ENCODE results near the gene PINLYP.

PINLYP gene

DNA sequence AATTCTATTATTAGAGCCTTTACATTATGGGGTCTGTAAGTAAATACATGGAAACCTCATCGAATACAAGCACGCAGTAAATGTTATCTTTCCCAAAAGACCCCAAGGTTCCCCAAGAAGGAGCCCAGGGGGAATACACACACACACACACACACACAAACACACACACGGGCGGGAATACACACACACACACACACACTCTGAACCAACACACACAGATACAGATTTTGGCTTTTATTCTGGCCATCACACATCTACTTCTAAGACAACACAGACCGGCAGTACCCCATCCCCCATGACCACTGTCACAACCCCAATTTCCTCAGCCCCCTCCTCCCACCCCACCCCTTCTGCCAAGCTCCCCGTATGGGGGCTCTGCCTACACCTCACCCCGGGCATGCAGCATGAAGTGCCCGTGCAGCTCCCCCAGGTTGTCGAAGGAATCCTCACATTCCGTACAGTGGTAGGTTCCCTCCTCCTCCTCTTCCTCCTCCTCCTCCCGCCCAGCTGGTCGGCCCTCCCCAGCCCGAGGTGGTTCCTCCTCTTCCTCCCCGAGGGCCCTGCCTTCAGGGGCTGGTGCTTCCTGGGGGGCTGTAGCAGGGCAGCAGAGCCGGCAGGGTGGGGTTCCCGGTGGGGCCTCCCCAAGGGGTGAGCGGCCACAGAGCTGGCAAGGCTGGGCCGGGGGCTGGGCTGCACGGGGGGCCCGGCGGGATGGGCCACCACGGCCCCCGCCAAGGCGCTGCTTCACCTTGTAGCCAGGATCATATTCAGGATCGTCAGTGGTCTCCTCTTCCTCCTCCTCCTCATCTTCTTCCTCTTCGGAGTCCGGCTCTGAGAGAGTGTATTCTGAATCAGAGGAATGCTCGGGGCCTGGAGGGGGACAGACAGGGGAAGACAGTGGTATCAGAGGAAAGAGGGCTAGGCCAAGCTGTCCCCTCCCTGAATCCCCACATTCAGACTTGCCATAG, 31.9 kb downstream of the PINLYP start:
- no peak for DNase-seq

- no peak for DNase-seq
Measured at GRCh38 chr19:43609872-43610271, 34.3 kb downstream of the PINLYP start.

DNA sequence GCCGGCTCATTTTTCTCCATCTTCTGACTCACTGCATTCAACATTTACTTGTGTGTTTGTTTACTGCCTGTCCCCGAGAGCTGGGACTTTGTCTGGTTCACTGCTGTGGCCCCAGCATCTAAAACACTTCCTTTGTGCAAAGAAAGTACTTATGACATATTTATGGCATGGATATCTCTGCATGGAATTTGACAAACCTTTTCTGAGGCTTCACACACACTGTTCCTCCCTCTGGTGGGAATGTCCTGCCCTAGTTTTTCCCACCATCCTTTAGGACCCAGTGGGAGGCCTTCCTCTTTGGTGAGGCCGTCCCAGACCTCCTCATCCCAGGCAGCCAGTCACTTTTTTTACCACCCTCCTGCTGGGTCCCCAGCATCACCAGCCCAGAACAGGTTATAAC, 34.9 kb downstream of the PINLYP start:
- no peak for DNase-seq

- DNase-seq = no peak
Measured at GRCh38 chr19:43611788-43612187, 36.2 kb downstream of the PINLYP start, which contains the start of gene SRRM5. TSS of gene SRRM5 (plus strand) at chr19:43612088. CDS start at chr19:43612122, 34 bp downstream.

DNA sequence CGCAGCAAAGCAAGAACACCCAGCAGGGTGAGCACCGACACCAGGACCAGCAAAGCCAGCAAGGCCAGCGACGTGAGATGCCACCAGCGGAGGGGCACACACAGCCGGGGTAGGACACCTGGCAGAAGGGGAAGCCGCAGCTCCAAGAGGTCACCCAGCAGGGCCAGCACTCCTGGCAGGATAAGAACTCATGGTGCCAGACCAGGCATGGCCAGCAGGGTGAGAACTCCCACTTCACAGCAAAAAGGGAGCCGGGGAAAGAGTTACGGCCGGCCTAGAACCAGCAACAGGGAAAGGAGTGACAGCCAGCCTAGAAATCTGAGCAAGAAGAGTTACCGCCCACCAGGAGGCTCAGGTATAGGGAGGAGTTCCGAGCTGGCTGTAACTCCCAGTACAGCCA, 36.8 kb downstream of the PINLYP start:
- DNase-seq = no peak

DNA sequence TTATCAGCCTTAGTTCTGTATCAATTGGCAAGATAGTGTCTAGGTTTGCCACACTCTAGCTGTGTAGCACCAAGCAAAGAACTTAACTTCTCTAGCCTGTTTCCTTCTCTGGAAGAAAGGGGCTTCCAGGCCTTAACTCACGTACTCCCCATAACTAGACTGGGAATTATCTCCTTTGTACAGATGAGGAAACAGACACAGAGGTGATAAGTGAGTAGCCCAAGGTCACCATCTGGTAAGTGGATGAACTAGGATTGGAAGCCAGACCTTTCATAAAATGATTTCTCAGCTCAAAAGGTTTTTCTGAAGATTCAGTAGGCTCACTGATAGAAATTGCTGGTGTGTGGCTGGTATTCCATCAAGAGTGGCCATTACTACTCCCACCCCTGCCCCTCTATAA, 40.7 kb downstream of the PINLYP start:
- no peak for DNase-seq

- no peak for DNase-seq
Measured at GRCh38 chr19:43616954-43617353, 41.4 kb downstream of the PINLYP start.

DNA sequence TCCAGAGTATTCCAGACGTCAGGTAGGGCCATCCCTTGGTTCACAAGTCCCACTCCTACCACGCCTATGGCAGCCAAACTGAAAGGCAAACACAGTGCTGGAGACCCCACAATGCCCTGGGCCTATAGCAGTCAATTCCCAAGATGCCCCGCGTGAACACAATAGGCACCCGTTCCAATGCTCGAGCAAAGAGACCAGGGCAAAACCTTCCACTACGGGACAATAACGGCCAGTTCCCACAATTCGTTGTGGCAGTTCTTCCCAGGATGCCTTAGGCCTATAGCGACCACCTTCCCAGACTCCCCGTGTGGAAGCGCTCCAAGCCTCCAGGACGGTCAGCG, 43.3 kb downstream of the PINLYP start:
- no peak for DNase-seq

GRCh38 chr19:43619262-43620060, 43.9 kb downstream of the PINLYP start, which contains the start of gene ZNF428:
TSS of gene ZNF428 (minus strand) at chr19:43619629. CDS start at chr19:43614304, 5,325 bp downstream.
- peak; percentile 95 for DNase-seq

DNA sequence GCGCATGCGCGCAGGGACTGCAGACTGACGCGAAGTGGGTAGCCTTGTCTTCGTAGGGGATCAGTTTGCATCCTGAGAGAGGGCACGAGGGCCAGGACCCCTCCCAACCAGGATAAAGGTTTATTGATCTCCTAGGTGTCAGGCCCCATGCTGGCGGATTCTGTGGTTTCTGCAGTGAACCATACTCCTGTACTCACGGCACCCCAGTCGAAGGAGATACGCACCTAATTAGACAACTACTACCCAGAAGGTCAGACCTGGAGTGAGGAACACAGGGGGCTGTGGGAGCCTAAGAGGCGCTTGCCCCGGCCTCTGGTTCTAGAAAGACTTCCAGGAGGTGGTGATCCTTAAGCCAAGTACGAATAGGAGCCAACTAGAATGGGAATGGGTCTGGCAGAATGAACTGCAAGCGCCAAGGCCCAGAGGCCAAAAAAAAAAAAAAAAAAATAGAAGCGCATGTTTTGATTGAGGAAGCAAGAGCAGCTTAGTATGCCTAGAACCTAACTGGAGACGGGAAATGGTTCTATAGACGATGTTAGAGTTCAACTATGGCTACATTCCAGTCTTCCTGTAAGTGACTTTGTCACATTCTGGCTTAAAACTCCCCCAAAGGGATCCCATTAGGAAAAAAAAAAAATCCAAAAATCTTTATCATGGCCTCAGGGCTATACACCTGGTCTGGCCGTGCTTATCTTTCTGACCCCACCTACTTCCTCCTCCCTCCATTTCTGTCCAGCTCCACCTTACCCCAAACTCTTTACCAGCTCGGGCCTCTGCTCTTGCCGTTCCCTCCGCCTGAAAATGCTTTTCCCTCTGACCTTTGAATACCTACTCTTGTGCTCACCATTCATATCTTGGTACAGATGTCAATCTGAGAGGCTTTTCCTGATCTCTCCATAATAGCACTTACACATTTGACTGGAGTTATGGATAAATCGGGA, 44.7 kb downstream of the PINLYP start:
- no peak for DNase-seq

DNA sequence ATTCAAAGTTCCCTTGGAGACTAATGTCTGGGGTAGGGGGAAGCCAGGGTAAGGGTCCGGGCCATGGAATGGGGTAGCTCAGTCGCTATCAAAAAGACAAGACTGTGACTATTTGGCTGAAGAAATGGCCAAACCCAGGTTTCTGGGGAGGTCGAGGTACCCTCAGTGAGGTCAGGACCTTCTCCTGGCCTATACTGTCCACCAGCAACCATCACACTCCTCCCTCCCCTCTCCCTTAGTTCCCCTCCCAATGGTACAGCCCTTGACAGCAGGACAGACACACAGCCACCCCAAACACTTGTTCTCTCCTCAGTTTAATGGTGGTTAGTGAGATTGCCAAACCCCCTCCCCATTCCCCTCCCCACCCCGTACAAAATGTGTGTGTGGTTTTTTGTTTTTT, 46.5 kb downstream of the PINLYP start:
- DNase-seq = no peak

DNA sequence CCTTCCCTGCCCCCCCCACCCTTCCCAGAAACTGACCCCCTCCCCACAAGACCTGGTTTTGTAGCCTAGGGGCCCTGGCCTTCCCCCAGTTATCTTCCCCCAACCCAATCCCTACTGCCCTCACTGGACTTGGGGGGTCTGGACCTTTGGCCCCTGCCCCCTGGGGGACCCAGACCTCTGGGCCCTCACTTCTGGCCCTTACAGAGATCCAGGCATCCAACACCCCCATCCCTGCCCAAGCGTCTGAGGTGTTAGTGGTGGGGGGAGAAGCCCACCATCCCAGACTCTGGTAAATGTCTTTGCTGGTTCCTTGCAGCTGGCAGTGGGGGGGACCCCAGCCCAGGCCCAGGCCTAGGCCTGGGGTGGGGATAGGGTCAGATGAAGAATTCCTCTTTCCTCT, 47.4 kb downstream of the PINLYP start:
- no peak for DNase-seq

DNA sequence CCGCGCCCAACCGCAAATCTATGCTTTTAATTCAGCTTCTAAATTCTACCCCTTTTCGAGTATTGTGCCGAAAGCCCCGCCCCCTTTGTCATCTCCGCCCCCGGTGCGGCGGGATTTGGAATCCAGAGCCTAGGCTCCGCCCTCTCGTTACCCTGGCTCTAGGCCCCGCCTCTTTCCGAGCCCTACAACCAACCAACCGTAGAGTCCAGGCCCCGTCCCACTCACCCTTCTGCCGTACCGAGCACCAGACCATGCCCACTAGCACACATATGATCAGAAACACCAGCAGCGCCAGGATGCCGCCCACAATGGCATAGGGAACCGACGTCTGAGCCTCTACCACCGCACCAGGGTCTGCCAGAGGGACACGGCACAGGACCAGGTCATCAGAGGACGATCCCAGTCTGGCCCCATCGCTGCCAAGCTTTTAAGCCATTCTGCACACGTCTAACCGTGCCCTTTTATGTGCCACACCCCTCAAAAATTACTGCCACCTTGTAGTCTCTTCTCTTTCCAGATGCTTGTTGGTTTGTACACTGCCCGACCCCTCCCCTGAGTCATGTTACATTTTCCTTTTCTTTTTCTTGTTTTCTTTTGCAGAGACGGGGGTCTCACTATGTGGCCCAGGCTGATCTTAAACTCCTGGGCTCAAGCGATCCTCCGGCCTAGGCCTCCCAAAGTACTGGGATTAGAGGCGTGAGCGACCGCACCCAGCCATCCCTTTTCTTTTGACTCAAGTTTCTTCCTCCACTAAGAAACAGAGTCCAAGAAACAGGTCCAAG, 48.5 kb downstream of the PINLYP start:
- DNase-seq = peak; percentile 67

GRCh38 chr19:43624933-43625332, 49.3 kb downstream of the PINLYP start:
- DNase-seq = peak; percentile 92

DNA sequence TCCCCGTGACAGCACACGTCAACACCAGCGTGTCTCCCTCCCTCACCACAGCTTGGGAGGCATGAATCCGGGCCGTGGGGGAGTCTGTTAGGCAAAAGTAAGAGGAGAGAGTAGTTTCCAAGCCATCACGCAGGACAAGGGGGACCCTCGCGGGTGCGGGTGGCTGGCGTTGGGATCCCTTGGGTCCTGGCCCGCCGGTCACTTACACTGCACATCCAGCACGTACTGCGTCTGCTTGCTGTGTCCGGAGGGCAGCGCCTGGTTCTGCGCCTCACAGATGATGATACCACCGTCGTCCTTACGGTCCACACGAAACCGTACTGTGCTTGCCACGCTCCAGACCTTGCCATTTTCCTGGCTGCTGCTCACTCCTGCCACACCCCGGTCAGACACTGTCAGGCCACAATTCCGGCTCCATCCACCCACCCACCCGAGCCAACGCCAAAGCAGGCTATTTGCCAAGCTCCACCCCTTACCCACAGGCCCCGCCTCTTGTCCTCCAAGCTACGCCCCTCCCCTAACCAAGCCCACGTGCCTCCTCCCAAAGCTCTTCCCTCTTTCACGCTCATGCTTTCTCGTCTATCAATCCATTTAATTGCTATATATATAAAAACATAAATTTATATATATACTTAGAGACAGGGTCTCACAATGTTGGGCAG, 50.4 kb downstream of the PINLYP start:
- DNase-seq = peak; percentile 70

GRCh38 chr19:43626838-43627237, 51.2 kb downstream of the PINLYP start:
- DNase-seq = no peak

GRCh38 chr19:43628646-43629326, 53.2 kb downstream of the PINLYP start:
- DNase-seq = no peak

DNA sequence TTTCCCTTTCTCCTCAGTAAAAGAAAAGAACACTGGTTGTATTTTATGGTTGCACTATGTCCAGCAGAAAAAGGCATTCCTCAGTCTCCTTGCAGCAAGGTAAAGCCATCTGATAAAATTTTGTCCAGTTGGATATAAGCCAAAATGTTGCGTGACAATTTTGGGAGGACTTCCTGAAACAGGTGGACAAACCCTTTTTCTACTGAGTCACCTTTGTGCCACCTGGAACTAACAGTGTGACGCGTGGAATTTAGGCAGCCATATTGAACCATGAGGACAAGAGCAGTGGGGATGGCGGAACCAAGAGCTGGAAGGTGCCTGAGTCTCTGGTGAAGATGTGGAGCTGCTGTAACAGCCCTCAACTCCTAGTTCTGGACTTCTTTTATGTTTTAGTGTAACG, 55.9 kb downstream of the PINLYP start:
- DNase-seq = no peak
